HG02798 (cell line): ENCODE measurements around the gene ARID1A.
"Not testable (repeated sequence)": the region's sequence is repeated elsewhere in the genome, so short reads cannot be mapped to it uniquely, and the experiment has no call there.

Experiments used
- ATAC-seq: cut with Tn5 transposase; IDR thresholded peaks from one replicate; pipeline ENCODE4 v1.9.1; 2021; ENCODE audit warnings: mild to moderate bottlenecking; ENCODE audit not compliant: unreplicated experiment, poor library complexity

ARID1A gene

GRCh38 chr1:26725904-26726303, 30.1 kb downstream of the ARID1A start:
- not testable (repeated sequence) for ATAC-seq

- no peak for ATAC-seq
These were observed 31.0 kb downstream of the ARID1A start for GRCh38 chr1:26726784-26727183.

GRCh38 chr1:26727476-26727875, 31.7 kb downstream of the ARID1A start:
- ATAC-seq = no peak

DNA sequence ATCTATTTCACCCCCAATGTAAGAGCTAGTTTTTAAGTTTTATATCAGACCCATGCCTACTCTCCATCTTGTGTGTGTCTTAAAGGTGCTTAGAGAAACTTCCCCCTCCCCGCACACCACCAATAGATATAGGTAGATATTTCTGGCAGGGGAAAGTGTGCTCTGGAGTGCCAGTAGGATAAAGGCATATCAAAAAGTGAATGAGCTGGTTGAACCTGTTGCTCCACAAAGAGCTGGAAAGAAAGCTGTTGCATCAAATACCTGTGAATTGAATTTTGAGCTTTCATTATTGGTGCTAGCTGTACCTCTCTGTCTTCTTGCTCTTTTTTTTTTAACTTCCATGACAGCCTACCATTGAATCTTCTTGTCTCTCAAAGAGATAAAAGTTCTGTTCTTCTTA, 32.8 kb downstream of the ARID1A start:
- no peak for ATAC-seq

DNA sequence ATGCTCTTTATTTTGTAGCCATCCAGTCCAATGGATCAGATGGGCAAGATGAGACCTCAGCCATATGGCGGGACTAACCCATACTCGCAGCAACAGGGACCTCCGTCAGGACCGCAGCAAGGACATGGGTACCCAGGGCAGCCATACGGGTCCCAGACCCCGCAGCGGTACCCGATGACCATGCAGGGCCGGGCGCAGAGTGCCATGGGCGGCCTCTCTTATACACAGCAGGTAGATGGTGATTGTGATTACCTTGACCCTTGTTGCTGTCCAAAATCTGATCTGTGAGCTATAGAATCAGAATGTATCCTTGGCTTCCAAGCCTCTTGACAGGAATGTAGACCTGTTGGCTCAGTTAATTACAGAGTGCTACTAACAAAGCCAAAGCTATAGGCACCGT, 33.8 kb downstream of the ARID1A start:
- ATAC-seq = no peak

DNA sequence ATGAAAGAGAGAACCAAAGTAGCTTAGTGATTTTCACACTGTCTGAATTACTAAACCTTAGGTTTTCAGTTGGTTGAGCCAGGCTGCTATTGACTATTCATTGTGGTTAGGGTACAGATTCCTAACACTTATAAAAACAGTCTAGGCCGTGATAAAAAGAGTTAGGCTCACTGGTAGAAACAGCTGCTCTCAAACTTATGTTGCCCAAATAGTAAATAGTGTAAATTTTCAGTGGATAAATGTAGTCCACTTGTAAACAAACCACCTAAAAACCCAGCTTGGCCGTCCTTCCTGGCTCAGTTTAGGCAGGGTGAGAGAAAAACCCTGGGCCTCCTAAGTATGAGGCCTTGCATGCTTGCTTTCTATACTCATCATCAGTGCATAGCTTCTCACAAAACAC, 34.9 kb downstream of the ARID1A start:
- ATAC-seq = no peak

DNA sequence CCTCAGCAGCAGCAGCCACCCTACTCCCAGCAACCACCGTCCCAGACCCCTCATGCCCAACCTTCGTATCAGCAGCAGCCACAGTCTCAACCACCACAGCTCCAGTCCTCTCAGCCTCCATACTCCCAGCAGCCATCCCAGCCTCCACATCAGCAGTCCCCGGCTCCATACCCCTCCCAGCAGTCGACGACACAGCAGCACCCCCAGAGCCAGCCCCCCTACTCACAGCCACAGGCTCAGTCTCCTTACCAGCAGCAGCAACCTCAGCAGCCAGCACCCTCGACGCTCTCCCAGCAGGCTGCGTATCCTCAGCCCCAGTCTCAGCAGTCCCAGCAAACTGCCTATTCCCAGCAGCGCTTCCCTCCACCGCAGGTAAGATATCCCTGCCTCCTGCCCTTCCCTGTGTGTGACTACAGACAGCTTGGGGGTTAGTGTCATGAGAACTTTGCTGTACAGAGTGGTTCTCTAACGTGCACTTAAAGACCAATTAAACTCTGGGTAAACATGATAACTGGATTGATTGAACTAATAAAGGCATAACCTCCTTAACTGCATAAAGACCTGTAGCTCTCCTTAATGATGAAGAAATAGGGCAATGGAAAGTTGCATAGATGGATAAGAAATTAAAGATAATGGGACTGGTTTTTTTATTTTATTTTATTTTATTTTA, 35.6 kb downstream of the ARID1A start:
- ATAC-seq = no peak

DNA sequence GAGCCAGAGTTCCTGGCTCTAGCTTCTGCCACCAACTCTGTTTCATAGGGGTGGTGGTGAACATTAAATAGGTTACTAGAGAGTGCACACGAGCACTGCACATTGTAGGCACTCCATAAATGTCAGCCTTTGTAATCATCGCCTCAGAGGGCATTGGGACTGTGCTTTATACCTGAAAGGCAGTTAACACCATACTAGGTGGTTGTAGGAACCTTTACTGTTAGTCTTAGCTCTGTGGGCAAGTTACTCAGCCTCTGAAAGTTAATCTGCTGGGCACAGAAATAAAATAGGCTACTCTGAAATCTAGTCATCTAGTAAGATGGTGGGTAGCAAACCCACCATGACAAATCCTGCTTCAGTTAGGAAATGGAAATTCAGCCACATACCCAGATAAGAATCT, 37.6 kb downstream of the ARID1A start:
- no peak for ATAC-seq

DNA sequence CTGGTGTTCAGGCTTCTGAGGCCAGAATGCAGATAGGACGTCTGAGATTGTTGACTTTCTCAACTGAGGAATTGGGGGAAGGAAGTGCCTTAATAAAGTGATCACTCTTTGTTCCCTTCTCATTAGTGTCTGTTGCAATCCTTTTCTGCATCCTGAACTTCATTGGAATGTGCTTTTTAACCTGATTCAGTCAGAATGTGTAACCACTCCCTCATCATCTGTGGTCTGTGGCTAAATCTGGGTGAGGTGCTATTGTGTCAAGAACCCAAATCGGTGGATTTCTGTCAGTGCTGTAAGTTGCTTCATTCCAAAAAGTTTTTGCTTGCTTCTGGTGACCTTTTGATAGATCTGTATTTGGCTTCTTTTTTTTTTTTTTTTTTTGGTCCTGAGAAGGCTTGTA, 38.2 kb downstream of the ARID1A start:
- no peak for ATAC-seq

GRCh38 chr1:26734501-26735058, 38.8 kb downstream of the ARID1A start:
- no peak for ATAC-seq

- no peak for ATAC-seq
These were observed 43.6 kb downstream of the ARID1A start for GRCh38 chr1:26739329-26739914.

- ATAC-seq = no peak
These were observed 44.3 kb downstream of the ARID1A start for GRCh38 chr1:26740023-26740634.

- no peak for ATAC-seq
These were observed 45.1 kb downstream of the ARID1A start for GRCh38 chr1:26740952-26741351.

DNA sequence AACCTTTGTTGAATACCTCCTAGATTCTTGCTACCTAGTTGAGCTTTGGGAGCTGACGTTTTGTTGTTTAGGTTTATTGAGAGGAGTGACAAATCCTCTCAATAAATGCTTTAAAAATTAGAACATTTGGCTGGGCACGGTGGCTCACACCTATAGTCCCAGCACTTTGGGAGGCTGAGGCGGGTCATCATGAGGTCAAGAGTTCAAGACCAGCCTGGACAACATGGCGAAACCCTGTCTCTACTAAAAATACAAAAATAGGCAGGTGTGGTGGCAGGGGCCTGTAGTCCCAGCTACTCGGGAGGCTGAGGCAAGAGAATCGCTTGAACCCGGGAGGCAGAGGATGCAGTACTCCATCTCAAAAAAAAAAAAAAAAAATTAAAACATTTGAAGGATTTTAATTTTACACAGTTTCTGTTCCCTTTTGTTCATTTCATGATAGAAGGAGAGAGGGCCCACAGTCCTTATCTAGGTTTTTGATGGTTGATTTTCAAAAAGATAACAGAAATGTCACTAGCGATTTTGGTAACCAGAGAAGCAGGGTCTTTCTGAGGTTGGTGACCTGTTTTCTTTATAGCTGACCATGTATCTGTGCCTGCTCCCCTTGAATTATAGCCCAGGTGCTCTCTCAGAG, 47.7 kb downstream of the ARID1A start:
- no peak for ATAC-seq

GRCh38 chr1:26744075-26744959, 48.5 kb downstream of the ARID1A start:
- ATAC-seq = peak; percentile 96

DNA sequence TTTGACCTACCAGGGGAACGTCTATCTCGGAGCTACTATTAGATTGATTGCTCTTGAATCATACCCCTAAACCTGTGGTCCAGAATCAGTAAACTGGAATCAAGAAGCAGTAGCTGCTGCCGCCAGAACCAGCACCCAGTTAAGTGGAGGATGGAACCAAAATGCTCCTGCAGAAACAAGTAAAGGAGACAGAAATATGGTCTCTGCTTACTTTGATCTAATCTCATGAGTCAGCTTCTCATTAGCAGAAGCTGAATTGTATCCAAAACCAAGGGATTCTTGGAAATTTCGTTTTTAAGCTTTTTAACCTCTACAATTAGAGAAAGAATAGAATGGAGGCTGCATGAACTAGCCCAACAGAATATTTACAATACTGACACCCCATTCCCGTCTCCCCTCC, 49.4 kb downstream of the ARID1A start:
- no peak for ATAC-seq

DNA sequence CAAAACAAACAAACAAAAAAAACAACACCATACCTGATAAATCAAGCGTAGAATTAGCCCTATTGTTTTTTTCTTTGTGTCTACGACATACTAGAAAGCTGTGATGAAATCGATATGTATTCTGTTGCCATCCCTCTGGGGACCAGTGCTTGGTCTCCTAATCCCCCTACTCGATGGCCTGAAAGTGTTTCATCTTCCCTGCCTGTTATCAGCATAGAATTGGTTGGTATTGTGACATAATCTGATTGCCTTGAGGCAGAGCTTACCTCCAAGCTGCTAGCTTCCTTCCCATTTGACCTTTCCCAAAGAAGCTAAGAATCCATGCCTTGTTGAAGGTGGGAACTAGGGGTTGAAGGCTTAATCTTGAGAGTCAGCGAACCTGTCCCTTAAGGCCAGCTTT, 51.2 kb downstream of the ARID1A start:
- ATAC-seq = no peak

GRCh38 chr1:26748351-26748750, 52.5 kb downstream of the ARID1A start:
- ATAC-seq = no peak

DNA sequence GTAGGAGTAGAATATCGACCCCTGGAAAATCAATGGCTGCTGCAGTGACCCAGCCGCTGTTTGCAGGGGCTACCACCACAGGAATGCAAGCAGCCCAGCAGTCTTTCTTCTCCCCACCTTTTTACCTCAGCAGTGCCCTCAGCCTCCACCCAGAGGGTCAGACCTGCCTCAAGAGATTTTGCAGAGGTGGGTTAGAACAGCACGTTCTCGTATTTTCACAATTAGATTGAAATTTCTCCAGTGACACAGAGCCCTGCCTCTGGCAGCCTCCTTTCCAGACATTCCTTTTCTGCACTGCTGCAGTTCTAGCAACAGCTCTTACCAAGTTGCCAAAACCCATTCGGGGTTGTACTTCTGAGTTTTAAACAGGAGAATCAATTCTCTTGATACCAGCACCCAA, 53.6 kb downstream of the ARID1A start:
- no peak for ATAC-seq

GRCh38 chr1:26750428-26750827, 54.6 kb downstream of the ARID1A start:
- no peak for ATAC-seq
